Central memory CD8-positive, alpha-beta T cell (primary cell): ENCODE results near the gene SEMA5B.

Experiments used
- ATAC-seq: fragments of 150-1000 bp; cut with Tn5 transposase; replicated peaks from 2 replicates; pipeline ENCODE4 v1.10.0; 2022; ENCODE audit warnings: mild to moderate bottlenecking, moderate FRiP score, moderate number of reproducible peaks; ENCODE audit not compliant: poor library complexity, severe bottlenecking; ENCODE audit errors: extremely low read depth
- DNase-seq, 2 donors: peaks; one replicate each; pipeline ENCODE4 v3.0.0; 2021; ENCODE audit warnings: low spot score in 2 of 2
- H3K27ac Mint-ChIP-seq: one replicate; pipeline ENCODE4 v1.8.0; 2022; ENCODE audit warnings: low read depth, mild to moderate bottlenecking, moderate library complexity, mixed read lengths
- H3K27me3 Mint-ChIP-seq: one replicate; pipeline ENCODE4 v1.8.0; 2022; ENCODE audit warnings: mixed read lengths
- H3K36me3 Mint-ChIP-seq: one replicate; pipeline ENCODE4 v1.8.0; 2022; ENCODE audit warnings: mild to moderate bottlenecking, moderate library complexity, mixed read lengths; ENCODE audit not compliant: insufficient read depth
- H3K4me1 Mint-ChIP-seq: one replicate; pipeline ENCODE4 v1.8.0; 2022; ENCODE audit warnings: mixed read lengths
- H3K4me3 Mint-ChIP-seq: one replicate; pipeline ENCODE4 v1.8.0; 2022; ENCODE audit warnings: mild to moderate bottlenecking, moderate library complexity, mixed read lengths
- H3K9me3 Mint-ChIP-seq: one replicate; pipeline ENCODE4 v1.8.0; 2022; ENCODE audit warnings: mixed read lengths

The SEMA5B gene

GRCh38 chr3:122915300-122916055, 112.1 kb downstream of the SEMA5B start:
- Mint-ChIP-seq H3K36me3 (no peaks in the 10 kb centered on the region), H3K27me3 (peaks cover 58% of the 10 kb centered on the region), H3K4me3 (no peak overlapping the region), H3K9me3 (no peaks in the 10 kb centered on the region), H3K4me1 (peaks cover 13% of the 10 kb centered on the region), H3K27ac (no peak overlapping the region)
- DNase-seq (no peak), ATAC-seq (no peak)

GRCh38 chr3:122913539-122914100, 113.9 kb downstream of the SEMA5B start:
- DNase-seq (no peak), ATAC-seq (no peak)
- H3K4me3 Mint-ChIP-seq = peak overlapping the region; percentile 3
- peaks cover 58% of the 10 kb centered on the region for H3K27me3 Mint-ChIP-seq
- no peaks in the 10 kb centered on the region for H3K9me3 Mint-ChIP-seq
- H3K4me1 Mint-ChIP-seq = peaks cover 13% of the 10 kb centered on the region
- H3K27ac Mint-ChIP-seq = no peak overlapping the region
- no peaks in the 10 kb centered on the region for H3K36me3 Mint-ChIP-seq

DNA sequence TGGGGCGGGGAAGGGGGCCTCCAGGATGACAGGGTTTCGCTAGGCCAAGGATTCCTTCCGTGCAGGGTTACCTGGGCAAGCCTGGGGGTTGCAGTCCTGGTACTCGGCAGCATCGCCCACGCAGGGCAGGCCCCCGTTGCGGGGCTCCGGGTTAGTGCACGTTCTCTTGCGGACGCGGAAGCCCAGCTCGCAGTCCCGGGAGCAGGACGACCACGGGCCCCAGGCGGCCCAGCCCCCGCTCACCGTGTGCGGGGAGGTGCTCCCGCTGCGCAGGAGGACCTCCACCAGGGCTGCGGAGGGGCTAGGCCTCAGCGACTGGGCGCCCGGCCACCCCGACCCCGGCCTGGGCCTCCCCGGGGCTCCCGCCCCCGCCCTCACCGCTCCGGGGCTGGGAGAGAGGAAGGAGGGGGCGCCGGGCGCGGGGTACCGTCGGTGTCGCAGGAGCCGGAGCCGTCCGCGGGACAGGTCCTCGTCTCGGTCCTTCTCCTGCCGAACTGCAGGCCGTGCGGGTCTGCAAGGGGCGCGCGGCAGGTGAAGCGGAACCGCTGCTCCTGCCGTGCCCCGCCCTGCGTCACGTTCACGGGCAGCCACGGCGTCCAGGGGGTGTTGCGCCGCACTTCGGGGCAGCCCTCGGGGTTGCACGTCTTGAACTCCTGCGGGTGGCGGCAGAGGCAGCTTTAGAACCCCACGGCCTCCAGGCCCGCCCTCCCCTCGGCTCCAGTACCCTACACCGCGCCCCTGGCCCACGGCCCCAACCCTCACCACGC, 114.6 kb downstream of the SEMA5B start:
- H3K9me3 Mint-ChIP-seq = no peaks in the 10 kb centered on the region
- no peak overlapping the region for H3K4me3 Mint-ChIP-seq
- peaks cover 59% of the 10 kb centered on the region for H3K27me3 Mint-ChIP-seq
- DNase-seq = no peak
- peak; percentile 14 for ATAC-seq
- no peaks in the 10 kb centered on the region for H3K36me3 Mint-ChIP-seq
- no peak overlapping the region for H3K27ac Mint-ChIP-seq
- peaks cover 13% of the 10 kb centered on the region for H3K4me1 Mint-ChIP-seq

DNA sequence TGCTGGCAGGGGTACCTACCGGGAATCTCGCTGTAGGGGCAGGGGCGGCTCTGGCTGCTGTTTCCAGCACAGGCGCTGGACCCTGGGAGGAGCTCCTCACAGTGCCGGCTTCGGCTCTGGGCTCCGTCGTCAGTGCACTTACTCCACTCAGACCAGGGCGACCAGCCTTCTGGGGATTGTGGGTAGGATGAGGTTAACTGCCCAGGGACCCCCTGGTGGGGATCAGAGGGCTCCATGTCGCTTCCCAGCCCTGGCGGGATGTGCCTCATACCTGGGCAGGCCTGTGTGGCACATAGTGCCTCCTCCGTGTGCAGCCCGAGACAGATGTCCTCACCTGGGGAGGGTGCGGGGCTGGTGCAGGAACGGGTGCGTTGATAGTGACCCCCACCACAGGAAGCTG, 115.7 kb downstream of the SEMA5B start:
- no peak for DNase-seq
- H3K27me3 Mint-ChIP-seq = peaks cover 63% of the 10 kb centered on the region
- no peaks in the 10 kb centered on the region for H3K9me3 Mint-ChIP-seq
- no peak overlapping the region for H3K4me3 Mint-ChIP-seq
- no peak overlapping the region for H3K27ac Mint-ChIP-seq
- no peak for ATAC-seq
- H3K36me3 Mint-ChIP-seq = no peaks in the 10 kb centered on the region
- peaks cover 13% of the 10 kb centered on the region for H3K4me1 Mint-ChIP-seq

- H3K4me3 Mint-ChIP-seq = no peak overlapping the region
- peaks cover 73% of the 10 kb centered on the region for H3K27me3 Mint-ChIP-seq
- no peaks in the 10 kb centered on the region for H3K4me1 Mint-ChIP-seq
- H3K9me3 Mint-ChIP-seq = no peaks in the 10 kb centered on the region
- no peaks in the 10 kb centered on the region for H3K36me3 Mint-ChIP-seq
- no peak overlapping the region for H3K27ac Mint-ChIP-seq
- DNase-seq = no peak
- no peak for ATAC-seq
These were observed 119.3 kb downstream of the SEMA5B start for GRCh38 chr3:122908251-122908650.

GRCh38 chr3:122907471-122907870, 120.1 kb downstream of the SEMA5B start:
- Mint-ChIP-seq H3K36me3 (no peaks in the 10 kb centered on the region), H3K4me3 (no peak overlapping the region), H3K27me3 (peaks cover 77% of the 10 kb centered on the region), H3K4me1 (no peaks in the 10 kb centered on the region), H3K27ac (no peak overlapping the region), H3K9me3 (no peaks in the 10 kb centered on the region)
- ATAC-seq = no peak
- no peak for DNase-seq

DNA sequence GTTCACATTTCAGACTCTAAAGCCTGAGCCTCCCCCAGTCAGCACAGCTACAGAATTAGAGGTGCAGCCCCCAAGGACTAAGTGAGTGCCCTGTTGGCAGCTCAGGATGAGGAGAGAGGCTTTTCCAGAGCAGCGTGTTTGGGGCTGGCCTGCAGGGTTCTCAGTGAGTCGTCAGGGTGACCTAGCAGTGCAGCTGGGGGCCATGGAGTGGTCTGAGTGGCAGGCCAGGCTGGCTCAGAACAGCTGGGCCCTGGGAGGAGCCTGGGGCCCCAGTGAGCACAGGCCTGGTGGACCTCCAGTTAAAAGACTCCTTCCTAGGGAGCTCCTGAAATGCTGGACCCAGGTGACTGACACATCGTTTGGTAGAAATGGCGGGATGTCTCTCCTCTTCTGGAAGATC, 124.4 kb downstream of the SEMA5B start:
- peaks cover 58% of the 10 kb centered on the region for H3K27me3 Mint-ChIP-seq

GRCh38 chr3:122902326-122902725, 125.2 kb downstream of the SEMA5B start:
- H3K4me3 Mint-ChIP-seq = no peak overlapping the region
- ATAC-seq (no peak), DNase-seq (no peak)
- no peaks in the 10 kb centered on the region for H3K4me1 Mint-ChIP-seq
- no peaks in the 10 kb centered on the region for H3K36me3 Mint-ChIP-seq
- no peak overlapping the region for H3K27ac Mint-ChIP-seq
- peaks cover 63% of the 10 kb centered on the region for H3K27me3 Mint-ChIP-seq
- no peaks in the 10 kb centered on the region for H3K9me3 Mint-ChIP-seq

More for the DNA sequence above, 124.4 kb downstream of the SEMA5B start:
- Mint-ChIP-seq H3K27ac (no peak overlapping the region), H3K36me3 (no peaks in the 10 kb centered on the region), H3K4me1 (no peaks in the 10 kb centered on the region), H3K9me3 (no peaks in the 10 kb centered on the region), H3K4me3 (no peak overlapping the region)
- ATAC-seq (no peak), DNase-seq (no peak)

- Mint-ChIP-seq H3K9me3 (no peaks in the 10 kb centered on the region), H3K4me3 (no peak overlapping the region), H3K4me1 (peaks cover 7% of the 10 kb centered on the region), H3K36me3 (no peaks in the 10 kb centered on the region), H3K27me3 (peaks cover 43% of the 10 kb centered on the region), H3K27ac (no peak overlapping the region)
- ATAC-seq (no peak), DNase-seq (no peak)
These were observed 129.3 kb downstream of the SEMA5B start for GRCh38 chr3:122898298-122898697.

DNA sequence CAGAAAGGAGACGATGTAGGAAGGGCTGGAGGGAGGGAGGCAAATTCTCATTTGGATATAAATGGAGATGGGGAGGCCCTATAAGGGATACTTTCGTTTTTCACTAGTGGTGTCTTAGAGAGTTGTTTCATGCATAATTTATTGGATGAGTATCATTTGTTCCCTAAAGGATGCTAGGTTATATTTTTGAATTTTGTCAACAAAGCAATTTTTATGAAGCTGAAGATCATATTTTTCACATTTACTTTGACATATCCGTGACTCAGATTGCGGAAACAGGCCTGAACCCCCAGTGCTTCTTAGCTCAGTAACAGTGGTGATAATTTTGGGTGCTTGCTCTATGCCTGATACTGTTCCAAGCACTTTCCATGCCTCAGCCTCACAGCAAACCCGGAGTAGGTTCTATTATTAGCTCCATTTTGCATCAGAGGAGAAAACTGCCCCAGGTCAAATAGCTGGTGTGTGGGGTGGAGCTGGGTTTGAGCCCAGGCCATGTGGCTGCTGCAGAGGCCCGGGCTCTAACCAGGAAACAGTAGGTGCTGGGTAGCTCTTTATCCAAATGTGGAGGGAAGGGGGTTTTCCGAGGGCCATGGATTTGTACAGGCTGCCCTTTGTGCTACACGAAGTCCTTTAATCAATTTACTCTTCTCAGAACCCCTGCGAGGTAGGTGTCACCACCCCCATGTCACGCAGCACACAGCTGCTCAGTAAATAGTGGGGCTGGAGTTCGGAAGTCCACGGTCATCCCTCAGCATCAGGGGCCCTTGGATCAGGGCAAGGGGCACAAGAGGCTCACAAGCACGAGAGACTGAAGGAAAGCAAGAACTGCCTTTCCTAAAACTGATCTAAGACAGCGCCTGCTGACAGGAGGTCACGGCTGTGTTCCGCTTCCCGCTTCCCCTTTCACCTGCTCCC, 133.6 kb downstream of the SEMA5B start:
- H3K27ac Mint-ChIP-seq = no peak overlapping the region

GRCh38 chr3:122893282-122893681, 134.3 kb downstream of the SEMA5B start:
- H3K27ac Mint-ChIP-seq = no peak overlapping the region
- no peak overlapping the region for H3K4me3 Mint-ChIP-seq
- DNase-seq (no peak), ATAC-seq (no peak)
- peaks cover 14% of the 10 kb centered on the region for H3K27me3 Mint-ChIP-seq
- H3K4me1 Mint-ChIP-seq = peaks cover 16% of the 10 kb centered on the region
- H3K9me3 Mint-ChIP-seq = no peaks in the 10 kb centered on the region
- H3K36me3 Mint-ChIP-seq = no peaks in the 10 kb centered on the region

More for the DNA sequence above, 133.6 kb downstream of the SEMA5B start:
- no peak for ATAC-seq
- Mint-ChIP-seq H3K4me3 (no peak overlapping the region), H3K36me3 (no peaks in the 10 kb centered on the region), H3K27me3 (peaks cover 21% of the 10 kb centered on the region), H3K4me1 (peaks cover 16% of the 10 kb centered on the region), H3K9me3 (no peaks in the 10 kb centered on the region)
- DNase-seq = no peak
